ENCODE measurements around the gene PHKG1. TPM values are rescaled to one million over a fixed set of nuclear protein-coding genes. Genes with fewer than 3 reads are reported as not detected.
A peak's percentile ranks its signal among the peaks of the same experiment; 100 is the strongest.
"Not testable (repeated sequence)": the region's sequence is repeated elsewhere in the genome, so short reads cannot be mapped to it uniquely, and the experiment has no call there.

The PHKG1 gene
- total RNA-seq, 2 donors from 2014 or later, result not detected

GRCh38 chr7:56051053-56051338 is 41.8 kb downstream of the PHKG1 start:
- ATAC-seq (no peak), DNase-seq (no peak)
- Histone ChIP-seq H3K9me3 (no peaks in the 10 kb centered on the region), H3K27ac (peak overlapping the region; percentile 91 to 94 (median 94)), H3K27me3 (no peaks in the 10 kb centered on the region), H3K4me3 (peak overlapping the region; percentile 62 to 77), H3K4me1 (peaks cover 75% of the 10 kb centered on the region), H3K36me3 (replicated peaks in 1 of 2; ENCODE audit: insufficient read depth in 1 of 2, low read depth in 2 of 2) (peaks cover 0 to 8% of the 10 kb centered on the region in 2 donors)
- 0 to 3% methylated on average over 9 of the region's 9 CpGs for WGBS, 2 donors
- no peak for TF ChIP-seq POLR2A (IDR thresholded peaks at IDR 0.05)
- TF ChIP-seq CTCF (IDR thresholded peaks at IDR 0.05), result no peak
- intact Hi-C loops (cut with DNase I), result no loop called here

GRCh38 chr7:56048763-56049162 is 44.0 kb downstream of the PHKG1 start:
- H3K4me1 ChIP-seq, result peaks cover 68% of the 10 kb centered on the region
- intact Hi-C loops (cut with DNase I); H3K36me3 ChIP-seq (replicated peaks in 1 of 2; ENCODE audit: insufficient read depth in 1 of 2, low read depth in 2 of 2); H3K9me3 ChIP-seq; H3K27me3 ChIP-seq; H3K4me3 ChIP-seq; ATAC-seq: not testable (repeated sequence)
- 37 to 38% methylated on average over 8 of the region's 8 CpGs for WGBS, 2 donors
- TF ChIP-seq CTCF (IDR thresholded peaks at IDR 0.05), result peak in 1 of 7 experiments; percentile 15
- DNase-seq, result peak; percentile 67 to 82 (median 70)
- H3K27ac ChIP-seq, result peak overlapping the region in 3 of 4 donors; percentile 74 to 88 (median 84)

- Histone ChIP-seq H3K36me3 (replicated peaks in 1 of 2; ENCODE audit: insufficient read depth in 1 of 2, low read depth in 2 of 2) (peaks cover 0 to 1% of the 10 kb centered on the region in 2 donors), H3K4me3 (no peak overlapping the region), H3K27me3 (no peaks in the 10 kb centered on the region), H3K27ac (peak overlapping the region in 3 of 4 donors; percentile 74 to 88 (median 84)), H3K4me1 (peaks cover 65% of the 10 kb centered on the region), H3K9me3 (no peaks in the 10 kb centered on the region)
- DNase-seq, result no peak
- WGBS, 2 donors, result 88 to 91% methylated on average over 1 of the region's 1 CpG
- ATAC-seq, result no peak
- intact Hi-C loops (cut with DNase I), result no loop called here
- TF ChIP-seq POLR2A (IDR thresholded peaks at IDR 0.05) (no peak), CTCF (IDR thresholded peaks at IDR 0.05) (no peak)
Observed at GRCh38 chr7:56048245-56048644, 44.5 kb downstream of the PHKG1 start.

- H3K27me3 ChIP-seq; H3K4me3 ChIP-seq; intact Hi-C loops (cut with DNase I); H3K36me3 ChIP-seq (replicated peaks in 1 of 2; ENCODE audit: insufficient read depth in 1 of 2, low read depth in 2 of 2); H3K9me3 ChIP-seq: not testable (repeated sequence)
- peak in 1 of 3 donors; percentile 16 for TF ChIP-seq POLR2A (IDR thresholded peaks at IDR 0.05)
- peak in 3 of 4 donors; percentile 24 to 38 (median 34) for DNase-seq
- H3K4me1 ChIP-seq, result peaks cover 59% of the 10 kb centered on the region
- WGBS, 2 donors, result 25 to 32% methylated on average over 9 to 11 of the region's 11 CpGs
- peak overlapping the region; percentile 71 to 88 (median 79) for H3K27ac ChIP-seq
- ATAC-seq, result peak; percentile 9
Observed at GRCh38 chr7:56047446-56048116, 45.2 kb downstream of the PHKG1 start.

GRCh38 chr7:56046721-56047445 is 45.9 kb downstream of the PHKG1 start:
- 16 to 18% methylated on average over 5 of the region's 5 CpGs for WGBS, 2 donors
- DNase-seq, result peak; percentile 53 to 82 (median 69)
- no peak overlapping the region for H3K4me3 ChIP-seq
- peak; percentile 57 for ATAC-seq
- intact Hi-C loops (cut with DNase I), result no loop called here
- H3K9me3 ChIP-seq, result no peaks in the 10 kb centered on the region
- H3K27me3 ChIP-seq, result no peaks in the 10 kb centered on the region
- no peaks in the 10 kb centered on the region for H3K36me3 ChIP-seq (replicated peaks in 1 of 2; ENCODE audit: insufficient read depth in 1 of 2, low read depth in 2 of 2)
- H3K4me1 ChIP-seq, result peaks cover 55% of the 10 kb centered on the region
- TF ChIP-seq CTCF (IDR thresholded peaks at IDR 0.05) (no peak), POLR2A (IDR thresholded peaks at IDR 0.05) (no peak)
- peak overlapping the region; percentile 74 to 88 (median 84) for H3K27ac ChIP-seq

GRCh38 chr7:56045758-56046157 is 47.0 kb downstream of the PHKG1 start:
- DNase-seq; ATAC-seq; H3K27me3 ChIP-seq; H3K36me3 ChIP-seq (replicated peaks in 1 of 2; ENCODE audit: insufficient read depth in 1 of 2, low read depth in 2 of 2); H3K9me3 ChIP-seq; intact Hi-C loops (cut with DNase I); H3K4me3 ChIP-seq: not testable (repeated sequence)
- WGBS, 2 donors, result 90 to 96% methylated on average over 2 of the region's 2 CpGs
- peaks cover 54% of the 10 kb centered on the region for H3K4me1 ChIP-seq
- peak overlapping the region in 2 of 4 donors; percentile 84 to 88 for H3K27ac ChIP-seq

All from body of pancreas (tissue), 4 donors.